ENCODE results near the gene M6PR.

Gene M6PR

DNA sequence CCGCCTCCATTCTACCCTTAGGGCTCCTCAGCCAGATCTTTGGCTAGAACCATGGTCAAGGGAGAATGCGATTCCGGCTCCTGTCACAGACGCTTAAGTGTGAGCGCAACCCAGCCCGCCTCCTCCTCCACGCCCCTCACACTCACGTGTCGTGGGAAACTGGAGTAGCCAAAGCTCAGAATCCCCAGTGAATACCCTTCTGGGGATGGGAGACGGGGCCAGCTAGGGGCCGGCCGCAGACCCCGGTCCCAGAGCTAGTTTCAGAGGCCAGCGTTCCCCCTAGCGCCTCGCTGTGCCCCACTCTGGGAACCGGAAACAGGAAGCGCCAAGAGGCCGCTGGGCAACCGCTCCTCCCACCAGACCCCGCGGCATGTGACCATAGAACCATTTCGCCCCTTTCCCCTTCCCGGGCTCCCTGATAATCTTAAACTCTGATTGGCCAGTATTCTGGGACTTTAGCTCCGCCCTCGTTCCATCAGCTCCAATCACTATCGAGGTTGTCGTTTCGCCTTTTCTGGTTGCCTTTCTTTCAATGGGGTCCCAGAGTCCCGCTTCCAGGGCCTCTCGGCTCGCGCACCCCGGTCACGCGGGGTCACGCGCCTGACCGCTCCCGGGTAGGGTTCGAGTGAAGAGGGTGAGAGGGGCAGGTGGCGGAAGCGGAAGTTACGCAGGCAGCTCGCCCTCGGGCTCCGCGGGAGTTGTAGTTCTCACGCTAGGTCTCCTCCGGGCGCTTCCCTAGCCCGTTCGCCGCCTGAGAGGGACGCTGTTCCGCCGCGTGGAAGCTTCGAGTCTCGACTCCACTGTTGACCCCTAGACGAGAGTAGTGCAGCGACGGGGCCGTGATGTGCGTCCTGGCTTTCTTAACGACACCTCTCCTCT is at the start of gene M6PR:
TSS of gene M6PR (minus strand) at position 304 of the 879 bp plus-strand sequence. CDS start 3,241 bp downstream, outside the sequence.
- peak; percentile 96 to 99 for DNase-seq

DNA sequence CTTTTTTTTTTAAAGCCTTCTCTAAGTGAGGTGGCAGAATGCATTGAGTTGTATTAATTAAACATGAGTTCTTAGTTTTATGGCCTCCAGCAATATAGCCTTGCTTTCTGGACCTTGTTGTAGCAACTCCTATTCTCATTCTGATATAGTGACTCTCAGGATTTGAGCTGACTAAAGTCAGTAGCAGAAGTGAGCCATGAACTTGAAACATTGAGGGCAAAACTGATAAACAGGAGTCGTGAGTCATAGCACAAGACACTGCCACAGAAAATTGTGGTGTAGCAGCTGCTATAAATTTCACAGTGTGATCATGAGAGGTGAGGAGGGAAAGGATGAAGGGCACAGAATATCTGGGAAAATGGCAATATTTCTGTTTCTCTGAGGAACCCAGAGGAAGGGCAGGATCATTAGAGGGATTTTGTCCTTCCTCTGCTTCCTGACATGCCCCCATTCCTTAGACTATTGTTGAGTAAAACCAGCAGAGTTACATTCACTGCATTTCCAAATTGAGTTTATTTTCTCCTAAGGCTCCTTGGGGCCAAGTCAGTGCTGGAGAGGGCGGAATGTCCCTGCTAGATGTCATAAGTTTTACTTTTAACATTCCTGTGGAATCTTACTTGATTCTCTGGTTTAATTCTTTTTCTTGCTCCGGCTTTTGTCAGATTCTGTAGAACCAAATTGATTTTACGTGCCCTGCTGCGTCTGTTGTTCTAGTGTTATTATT is 47.4 kb upstream of the M6PR start:
- DNase-seq = no peak

DNA sequence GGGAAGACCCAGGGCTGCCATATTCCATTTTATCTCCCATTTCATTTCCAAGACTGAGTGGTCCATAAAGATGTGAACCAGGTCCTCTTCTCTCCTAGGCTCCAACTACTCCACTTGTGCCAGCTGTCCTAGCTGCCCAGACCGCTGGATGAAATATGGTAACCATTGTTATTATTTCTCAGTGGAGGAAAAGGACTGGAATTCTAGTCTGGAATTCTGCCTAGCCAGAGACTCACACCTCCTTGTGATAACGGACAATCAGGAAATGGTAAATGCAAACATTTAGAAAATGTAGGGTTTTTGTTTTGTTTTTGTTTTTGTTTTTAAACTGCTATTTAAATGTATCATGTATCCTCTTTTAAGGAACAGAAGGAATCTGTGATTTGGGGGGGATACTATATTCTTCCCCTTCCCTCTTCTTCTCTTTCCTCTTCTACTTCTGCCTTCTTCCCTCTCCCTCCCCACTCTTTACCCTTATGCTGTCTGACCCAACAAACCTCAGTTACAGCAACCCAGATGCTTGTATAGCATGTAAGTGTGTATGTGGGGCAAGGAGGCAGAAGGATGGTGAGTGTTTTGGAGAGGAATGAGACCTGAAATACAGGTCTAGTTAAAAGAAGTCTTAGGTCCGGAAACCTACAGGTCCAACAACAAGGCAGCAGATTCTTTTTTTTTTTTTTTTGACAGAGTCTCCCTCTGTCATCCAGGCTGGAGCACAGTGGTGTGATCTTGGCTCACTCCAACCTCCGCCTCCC is 45.8 kb upstream of the M6PR start:
- no peak for DNase-seq

DNA sequence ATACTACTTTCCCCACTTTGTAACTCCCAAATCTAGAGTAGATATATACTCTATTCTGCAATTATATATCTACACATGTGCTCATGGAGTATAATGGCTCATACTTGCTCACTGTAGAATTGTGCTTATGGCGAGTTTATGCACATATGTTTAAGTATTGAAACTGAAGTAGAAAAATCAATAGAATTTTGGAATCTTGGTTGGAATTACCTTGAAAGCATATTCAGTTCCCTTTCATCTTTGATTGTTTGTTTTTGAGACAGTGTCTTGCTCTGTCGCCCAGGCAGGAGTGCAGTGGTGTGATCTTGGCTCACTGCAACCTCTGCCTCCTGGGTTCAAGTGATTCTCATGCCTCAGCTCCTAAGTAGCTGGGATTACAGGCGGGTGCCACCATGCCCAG is 44.4 kb upstream of the M6PR start:
- DNase-seq = no peak

DNA sequence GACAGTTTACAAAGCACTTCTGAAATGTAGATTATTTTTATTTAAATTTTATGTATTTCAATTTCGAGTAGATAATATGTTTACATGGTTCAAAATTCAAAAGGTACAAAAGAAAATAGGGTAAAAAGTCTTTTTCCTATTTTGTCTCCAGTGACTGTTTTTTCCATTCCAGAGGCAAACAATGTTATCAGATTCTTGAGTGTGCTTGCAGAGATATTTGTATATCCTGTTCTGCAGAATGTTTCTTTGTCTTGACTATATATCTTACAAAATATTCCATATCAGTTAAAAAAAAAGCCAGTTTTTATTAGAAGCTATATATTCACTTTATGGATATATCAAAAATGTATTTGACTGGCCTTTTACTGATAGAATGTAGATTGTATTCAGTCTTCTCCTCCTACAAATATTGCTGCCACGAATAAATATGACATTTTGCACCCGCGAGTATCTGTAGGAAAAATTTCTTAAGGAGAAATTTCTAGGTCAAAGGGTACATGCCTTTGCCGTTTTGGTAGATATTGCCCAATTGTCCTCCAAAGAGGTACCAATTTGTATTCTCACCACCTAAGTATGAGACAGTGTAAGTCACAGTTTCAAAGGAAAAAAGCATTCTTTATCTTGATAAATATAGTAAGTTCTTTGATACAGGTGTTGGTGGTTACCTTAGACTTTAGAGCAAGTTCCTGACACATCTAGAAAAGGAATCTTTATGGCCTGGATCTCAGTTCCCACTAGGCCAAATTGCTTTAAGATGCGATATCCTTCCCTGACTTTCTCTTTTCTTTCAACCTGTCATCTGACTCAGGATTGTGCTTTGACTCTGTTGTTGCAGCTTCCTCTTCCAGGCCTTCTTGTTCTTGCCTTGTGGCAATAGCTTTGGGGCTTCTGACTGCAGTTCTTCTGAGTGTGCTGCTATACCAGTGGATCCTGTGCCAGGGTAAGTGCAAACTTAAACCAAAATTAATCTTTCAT is 42.2 kb upstream of the M6PR start:
- DNase-seq = no peak

DNA sequence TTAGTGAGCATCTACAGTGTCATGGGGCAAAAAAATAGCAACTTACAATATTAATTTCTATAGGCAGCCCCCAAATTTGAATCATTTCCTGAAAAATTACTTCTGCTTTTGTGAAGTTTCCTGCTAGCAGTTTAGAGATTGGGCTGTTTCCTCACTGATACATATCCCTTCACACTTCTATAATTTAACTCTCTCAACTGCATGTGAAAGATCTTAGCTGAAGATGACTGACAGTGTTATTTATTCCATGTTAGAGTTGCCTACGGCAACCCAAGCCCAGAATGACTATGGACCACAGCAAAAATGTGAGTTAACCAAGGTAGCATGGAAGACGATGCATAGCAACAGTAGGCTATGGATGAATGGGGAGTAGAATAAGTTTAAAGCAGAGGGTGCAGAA is 40.0 kb upstream of the M6PR start, which contains the start of gene KLRG1:
TSS of gene KLRG1 (plus strand) at position 134 of the 400 bp plus-strand sequence. CDS start at position 224, 90 bp downstream.
- DNase-seq = no peak

DNA sequence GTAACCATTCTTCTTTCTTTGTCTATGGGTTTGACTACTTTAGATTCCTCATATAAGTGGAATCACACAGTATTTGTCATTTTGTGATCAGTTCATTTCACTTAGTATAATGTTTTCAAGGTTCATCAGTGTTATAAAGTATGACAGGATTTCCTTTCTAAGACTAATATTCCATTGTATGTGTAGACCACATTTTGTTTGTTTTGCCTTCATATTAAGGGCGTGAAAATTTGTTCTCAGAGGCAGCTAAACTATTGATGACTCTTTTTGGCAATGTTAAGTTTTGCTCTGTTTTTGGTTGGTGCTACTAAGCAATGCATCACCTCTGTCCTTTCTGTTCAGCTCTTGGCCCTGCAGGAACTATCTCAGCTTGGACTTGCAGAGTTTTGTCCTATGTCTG is 38.2 kb upstream of the M6PR start:
- no peak for DNase-seq

DNA sequence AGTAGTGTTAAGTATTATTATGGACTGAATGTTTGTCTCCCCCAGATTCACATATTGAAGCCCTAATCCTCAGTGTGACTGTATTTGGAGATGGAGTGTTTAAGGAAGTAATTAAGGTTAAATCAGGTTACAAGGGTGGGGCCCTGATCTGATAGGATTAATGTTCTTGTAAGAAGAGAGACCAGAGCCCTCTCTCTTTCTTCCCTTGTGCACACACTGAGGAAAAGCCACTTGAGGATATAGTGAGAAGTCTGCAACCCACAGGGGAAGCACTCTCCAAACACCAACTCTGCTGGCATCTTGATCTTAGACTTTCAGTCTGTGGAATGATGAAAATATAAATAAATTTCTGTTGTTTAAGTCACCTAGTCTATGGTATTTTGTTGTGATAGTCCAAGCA is 37.7 kb upstream of the M6PR start:
- DNase-seq = no peak

DNA sequence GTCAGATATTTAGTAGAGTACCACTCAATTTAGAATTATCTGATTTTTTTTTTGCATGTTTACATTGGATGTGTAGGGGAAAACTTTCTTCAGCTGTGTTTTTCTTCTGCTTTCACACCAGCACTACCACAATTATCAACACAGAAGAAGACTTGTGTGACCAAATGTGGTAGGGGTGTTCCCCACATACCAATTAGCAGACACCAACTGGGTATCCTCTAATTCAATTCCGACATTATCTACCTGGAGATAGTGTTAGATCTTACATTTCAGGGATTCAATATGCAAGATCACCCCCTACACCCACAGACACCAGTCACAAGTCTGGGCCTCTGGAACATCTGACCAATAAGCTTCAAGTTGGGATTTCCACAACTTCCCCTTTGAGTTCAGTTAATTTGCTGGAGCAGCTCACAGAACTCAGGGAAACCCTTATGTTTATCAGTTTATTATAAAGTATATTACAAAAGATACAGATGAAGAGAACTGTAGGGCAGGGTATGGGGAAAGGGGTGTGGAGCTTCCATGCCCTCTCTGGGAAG is 35.8 kb upstream of the M6PR start:
- DNase-seq = no peak

DNA sequence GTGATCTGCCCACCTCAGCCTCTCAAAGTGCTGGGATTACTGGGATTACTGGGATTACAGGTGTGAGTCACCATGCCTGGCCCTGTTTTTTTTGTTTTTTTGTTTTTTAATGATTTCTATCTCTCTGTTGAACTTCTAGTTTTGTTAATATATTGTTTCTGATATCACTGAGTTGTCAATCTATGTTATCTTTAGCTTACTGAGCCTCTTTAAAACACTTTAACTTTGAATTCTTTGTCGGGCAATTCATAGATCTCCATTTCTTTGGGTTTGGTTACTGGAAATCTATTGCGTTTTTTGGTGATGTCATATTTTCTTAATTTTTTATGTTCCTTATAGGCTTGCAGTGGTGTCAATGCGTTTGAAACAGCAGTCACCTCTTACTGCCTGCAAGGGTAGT is 30.7 kb upstream of the M6PR start:
- DNase-seq = no peak

DNA sequence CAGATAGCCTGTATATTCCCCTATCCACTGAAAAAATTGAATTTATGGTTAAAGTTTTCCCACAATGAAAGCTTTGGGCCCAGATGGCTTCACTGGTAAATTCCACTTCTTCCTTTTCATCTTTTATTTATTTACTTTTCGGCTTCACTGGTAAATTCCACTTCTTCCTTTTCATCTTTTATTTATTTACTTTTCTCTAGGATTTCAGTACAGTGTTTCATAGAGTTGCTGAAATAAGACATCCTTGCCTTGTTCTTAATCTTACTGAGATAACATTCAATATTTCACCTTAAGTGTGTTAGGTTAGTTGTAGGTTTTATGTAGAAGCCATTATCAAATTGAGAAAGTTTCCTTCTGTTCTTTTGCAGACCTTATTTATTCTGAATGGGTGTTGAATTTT is 21.0 kb upstream of the M6PR start:
- DNase-seq = no peak

DNA sequence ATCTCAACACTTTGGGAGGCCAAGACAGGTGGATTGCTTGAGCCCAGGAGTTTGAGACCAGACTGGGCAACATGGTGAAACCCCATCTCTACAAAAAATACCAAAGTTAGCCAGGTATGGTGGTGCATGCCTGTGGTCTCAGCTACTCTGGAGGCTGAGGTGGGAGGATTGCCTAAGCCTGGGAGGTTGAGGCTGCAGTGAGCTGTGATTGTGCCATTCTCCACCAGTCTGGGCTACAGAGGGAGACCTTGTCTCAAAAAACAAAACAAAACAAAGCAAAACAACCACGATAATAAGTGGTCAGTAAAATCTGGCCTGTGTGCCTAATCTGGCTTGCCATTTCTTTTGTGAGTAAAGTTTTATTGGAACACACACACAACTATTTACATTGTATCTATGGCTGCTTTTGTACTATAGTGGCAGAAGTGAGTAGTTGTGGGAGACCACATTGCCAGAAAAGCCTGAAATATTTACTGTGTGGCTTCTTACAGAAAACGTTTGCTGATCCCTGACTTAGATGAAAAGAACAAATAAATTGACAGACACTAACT is 20.5 kb upstream of the M6PR start:
- no peak for DNase-seq

DNA sequence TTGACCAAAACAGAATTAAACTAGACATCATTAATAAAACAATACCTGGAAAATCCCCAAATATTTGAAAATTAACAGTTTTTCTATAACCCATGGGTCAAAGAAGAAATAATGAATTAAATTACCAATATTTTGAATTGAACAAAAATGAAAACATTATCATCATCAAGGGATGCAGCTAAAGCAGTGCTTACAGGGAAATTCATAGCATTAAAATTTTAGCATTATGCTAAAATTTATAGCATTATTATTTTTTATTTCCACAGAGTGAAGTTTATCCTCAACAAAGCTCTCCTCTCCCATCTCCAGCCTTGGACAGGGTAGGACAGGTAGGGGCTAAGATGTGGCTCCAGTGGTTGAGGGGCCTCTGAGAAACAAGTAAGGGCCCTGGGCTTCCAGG is 19.3 kb upstream of the M6PR start:
- DNase-seq = no peak

DNA sequence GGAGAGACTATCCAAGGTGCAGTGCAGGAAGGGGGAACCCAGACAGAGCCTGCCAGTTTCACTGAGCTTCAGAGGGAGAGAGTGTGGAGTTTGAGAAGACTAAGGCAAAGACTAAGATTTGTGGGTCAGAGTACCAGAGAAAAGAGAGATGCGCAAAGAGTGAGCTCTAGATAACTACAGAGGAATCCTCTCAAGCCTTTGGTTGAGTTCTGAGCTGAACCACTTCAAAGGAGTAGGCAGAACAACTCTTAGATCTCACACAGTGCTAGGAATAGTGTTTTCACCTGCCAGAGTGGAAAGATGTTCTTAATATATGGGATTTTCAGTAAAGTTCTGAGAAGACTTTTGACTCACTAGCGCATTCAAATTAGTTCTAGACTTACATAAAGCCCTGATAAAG is 10.7 kb upstream of the M6PR start:
- DNase-seq = no peak

DNA sequence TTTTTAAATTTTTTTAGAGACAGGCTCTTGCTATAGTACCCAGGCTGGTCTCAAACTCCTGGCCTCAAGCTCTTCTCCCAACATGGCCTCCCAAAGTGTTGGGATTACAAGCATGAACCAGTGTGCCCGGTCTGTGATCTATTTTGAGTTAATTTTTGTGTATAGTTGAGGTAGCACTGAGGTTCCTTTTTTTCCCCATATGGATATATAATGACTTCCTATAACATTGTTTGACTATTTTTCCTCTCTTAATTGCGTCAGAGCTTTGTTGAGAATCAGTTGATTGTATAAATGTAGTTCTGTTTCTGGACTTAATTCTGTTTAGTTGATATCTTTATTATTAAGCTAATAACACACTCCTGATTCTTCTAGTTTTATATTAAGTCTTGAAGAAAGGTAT is 8.6 kb upstream of the M6PR start:
- DNase-seq = no peak

DNA sequence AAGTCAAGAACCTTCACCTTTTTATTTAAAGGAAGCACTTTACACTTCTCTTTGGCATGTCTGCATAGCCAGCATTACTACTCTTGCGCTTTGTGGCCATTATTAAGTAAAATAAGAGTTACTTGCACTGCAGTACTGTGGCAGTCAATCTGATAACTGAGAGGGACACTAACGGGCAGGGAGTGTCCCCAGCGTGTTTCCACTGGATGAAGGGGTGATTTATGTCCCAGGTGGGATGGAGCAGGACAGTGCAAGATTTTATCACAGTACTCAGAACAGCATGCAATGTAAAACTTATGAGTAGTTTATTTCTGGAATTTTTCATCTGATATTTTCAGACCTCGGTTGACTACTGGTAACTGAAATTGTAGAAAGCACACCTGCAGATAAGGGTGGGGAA is 8.1 kb upstream of the M6PR start:
- DNase-seq = no peak

DNA sequence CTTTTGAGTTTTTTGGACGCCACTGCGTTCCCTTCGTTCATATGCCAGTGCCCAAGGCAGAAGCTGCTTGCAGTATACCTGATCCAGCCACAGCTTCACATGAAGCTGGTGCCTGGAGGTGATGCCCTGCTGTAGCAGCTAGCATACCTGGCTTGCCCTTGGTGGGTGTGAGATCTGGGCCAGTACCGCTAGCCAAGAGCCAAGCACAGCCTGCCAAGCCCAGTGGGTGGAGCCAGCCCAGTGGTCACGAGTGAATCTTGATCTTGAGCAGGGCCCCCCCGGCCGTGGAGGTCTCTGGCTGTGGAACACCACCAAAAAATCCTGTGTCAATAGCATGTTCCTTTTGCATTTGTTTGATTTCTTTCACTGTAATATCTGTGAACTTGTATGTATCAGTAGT is 7.3 kb upstream of the M6PR start:
- DNase-seq = no peak

DNA sequence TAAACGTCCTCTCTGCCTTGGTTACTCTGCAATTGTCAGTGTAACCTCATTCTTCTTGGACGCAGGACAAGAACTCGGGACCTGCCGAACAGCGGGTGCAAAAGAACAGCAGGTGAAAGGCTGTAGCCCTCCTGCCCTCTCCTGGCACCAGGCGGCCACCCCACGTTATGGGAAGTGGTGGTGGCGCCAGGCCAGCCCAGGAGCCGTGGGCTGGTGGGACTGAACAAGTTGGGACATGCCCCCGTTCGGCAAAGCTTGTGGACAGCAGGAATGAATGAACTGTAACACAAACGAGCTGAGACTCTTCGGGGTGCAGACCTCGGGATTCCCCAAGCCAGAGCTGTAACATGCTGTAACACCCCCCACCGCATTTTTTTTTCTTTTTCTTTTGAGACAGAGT is 6.6 kb upstream of the M6PR start:
- no peak for DNase-seq

DNA sequence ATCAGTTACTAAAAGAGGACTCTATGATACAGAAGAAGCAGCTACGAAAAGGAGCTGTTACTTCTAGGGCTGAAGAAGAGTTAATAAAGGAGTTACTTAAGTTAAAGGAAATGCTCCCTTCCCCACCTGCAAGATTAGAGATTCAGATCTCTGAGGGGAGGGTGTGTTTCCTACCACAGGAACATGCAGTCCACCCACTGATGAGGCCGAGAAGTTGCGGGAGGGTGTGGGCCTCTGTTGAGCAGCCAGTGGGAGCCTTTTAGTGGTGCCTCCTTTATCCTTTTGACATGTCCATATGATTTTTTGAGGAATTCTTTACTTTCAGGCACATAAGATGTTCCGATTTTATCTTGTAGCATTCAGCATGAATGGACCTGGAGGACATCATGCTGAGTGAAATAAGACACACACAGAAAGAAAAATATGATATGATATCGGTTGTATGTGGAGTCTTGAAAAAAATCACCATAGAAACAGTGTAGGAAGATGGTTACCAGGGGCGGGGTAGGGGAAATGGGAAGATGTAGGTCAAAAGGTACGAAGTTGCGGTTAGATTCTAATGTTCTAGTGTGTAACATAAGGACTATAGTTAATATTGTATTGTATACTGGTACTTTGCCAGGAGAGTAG is 4.4 kb upstream of the M6PR start:
- DNase-seq = no peak

DNA sequence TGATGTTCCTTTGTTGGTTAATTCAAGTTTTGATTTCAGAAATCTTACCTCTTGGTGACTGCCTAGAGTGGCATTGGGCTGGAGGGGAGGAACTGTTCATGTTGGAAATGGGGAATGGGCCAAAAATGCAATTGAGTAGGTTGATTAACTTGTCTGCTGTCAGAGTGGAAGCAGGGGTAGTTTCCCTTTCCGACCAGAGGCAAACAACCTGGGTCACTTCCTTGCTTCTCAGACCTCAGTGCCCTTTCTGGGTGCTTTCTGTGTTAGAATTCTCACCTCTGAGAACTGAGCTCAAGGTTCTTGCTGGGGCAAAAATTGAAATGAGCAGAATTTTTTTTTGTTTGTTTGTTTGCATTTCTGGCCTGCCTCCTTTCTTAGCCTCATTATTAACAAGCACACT is 2.3 kb upstream of the M6PR start:
- DNase-seq = no peak
